Posterior vena cava (tissue), 2 donors: ENCODE results near the gene PREX1. TPM values are rescaled to one million over a fixed set of nuclear protein-coding genes. Genes with fewer than 3 reads are reported as not detected.
"Not testable (repeated sequence)": the region's sequence is repeated elsewhere in the genome, so short reads cannot be mapped to it uniquely, and the experiment has no call there.

Source experiments
- DNase-seq: peaks from one replicate; pipeline ENCODE4 v3.0.0-alpha.2; 2020; ENCODE audit warnings: low spot score
- intact Hi-C, 2 donors: fragments of 100-400 bp; cut with DNase I; formaldehyde crosslinking; loops; one replicate each; pipeline versions ENCODE4 v1.14.1 to v1.14.2; 2022 to 2023
- total RNA-seq, 2 donors: library from RNA; stranded (reverse); fragmentation: NEBNext Ultra II Directional; extraction: Animal tissue kit (Norgen Biotek cat#: 25700); gene quantifications; one replicate each; pipeline ENCODE4 v1.2.1, GENCODE V29; 2021
- donor health status: DM: yes; HTN: yes; CAD: no.
- donor health status: DM: yes; HTN: yes; CAD: no.

PREX1 gene
- total RNA-seq, 2 donors from 2014 or later, result 16.9 to 22.0 TPM

GRCh38 chr20:48816282-48817205, 11.3 kb downstream of the PREX1 start:
- DNase-seq, result peak; percentile 5
- intact Hi-C loops, result no loop called here

DNA sequence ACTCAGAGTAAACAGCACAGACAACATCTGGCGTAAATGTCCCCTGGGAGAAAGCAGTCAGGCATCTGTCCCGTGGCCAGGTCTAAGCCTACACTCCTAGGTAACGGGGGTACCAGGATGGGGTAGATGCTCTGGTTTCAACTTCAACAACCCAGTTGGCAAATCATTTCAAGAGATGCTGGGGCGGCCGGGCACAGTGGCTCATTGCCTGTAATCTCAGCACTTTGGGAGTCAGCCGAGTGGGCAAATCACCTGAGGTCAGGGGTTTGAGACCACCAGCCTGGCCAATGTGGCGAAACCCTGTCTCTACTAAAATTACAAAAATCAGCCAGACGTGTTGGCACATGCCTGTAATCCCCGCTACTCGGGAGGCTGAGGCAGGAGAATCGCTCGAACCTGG, 12.3 kb downstream of the PREX1 start:
- no peak for DNase-seq
- intact Hi-C loops, result no loop called here

- no peak for DNase-seq
Measured at GRCh38 chr20:48814633-48815032, 13.2 kb downstream of the PREX1 start.

GRCh38 chr20:48813930-48814546, 13.8 kb downstream of the PREX1 start:
- DNase-seq, result no peak
- intact Hi-C loops, result no loop called here

More at GRCh38 chr20:48814633-48815032, 13.2 kb downstream of the PREX1 start:
- intact Hi-C loops, result no loop called here

DNA sequence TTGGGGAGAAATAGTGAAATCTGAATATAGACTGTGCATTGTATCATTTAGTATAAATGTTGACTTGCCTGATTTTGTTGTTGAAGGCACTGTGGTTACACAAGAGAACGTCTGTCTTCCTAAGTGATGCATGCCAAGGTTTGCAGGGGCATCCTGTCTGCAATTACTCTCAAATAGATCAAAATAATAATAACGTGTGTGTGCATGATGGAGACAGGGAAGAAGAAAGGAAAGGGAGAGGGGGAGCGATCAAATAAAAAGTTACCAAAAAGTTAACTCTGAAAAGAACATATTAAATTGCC, 14.4 kb downstream of the PREX1 start:
- intact Hi-C loops, result no loop called here
- DNase-seq, result no peak

DNA sequence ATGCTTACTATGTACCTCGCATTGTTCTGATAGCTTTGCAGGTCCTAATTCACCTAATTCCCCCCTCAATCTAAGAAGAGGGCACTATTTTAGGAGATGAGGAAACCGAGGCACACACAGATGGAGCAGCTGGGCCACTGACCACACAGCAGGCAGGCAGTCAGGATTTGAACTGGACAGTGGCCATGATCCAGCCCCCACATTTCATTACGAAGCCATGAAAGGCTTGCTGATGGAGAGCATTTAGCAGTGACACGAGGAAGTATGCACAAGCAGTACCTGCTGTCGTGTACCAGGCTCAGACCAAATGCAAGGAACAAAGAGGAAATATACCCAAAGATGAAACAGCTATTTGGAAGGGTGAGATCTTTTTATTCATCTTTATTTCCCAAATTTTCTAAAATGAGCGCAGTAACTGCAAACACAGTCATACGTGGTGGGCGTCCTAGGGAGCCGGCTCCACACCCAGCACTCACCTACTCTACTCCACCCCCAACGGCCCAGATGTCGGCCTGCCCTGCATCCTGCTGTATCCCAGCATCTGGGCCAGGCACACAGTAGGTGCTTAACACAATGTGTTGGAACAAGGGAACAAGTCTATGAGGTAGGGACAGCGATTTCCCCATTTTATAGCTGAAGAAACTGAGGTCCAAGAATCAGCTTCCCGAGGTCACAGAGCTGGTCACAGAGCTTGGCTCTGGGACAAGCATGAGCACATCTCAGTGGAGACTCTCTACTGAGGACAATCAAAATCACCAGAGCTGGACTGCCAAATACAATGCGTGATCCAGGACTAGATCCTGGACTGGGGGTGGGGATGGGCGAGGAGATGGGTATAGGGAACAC, 15.0 kb downstream of the PREX1 start:
- DNase-seq, result no peak
- intact Hi-C loops, result no loop called here

- DNase-seq, intact Hi-C loops: not testable (repeated sequence)
Measured at GRCh38 chr20:48812114-48812513, 15.7 kb downstream of the PREX1 start.

DNA sequence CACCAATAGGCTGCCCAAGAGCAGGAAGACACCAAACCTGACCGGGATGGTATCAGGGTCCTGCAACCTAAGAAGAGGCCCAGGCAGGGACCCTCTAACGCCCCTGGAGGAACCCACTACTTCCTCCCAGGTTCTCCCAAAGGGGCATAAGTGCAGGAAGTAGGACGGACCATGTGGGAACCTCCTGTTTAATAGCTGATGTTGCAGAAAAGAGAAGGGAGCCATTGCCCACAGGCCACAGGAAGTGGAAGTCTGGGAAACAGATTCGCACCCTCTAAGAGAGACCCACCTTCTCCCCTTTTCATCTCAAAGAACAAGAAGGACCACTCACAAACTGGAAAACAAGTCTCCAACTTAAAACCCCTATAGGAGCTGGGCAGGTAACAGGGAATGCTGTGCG, 18.1 kb downstream of the PREX1 start:
- DNase-seq, result no peak
- intact Hi-C loops, result no loop called here

DNA sequence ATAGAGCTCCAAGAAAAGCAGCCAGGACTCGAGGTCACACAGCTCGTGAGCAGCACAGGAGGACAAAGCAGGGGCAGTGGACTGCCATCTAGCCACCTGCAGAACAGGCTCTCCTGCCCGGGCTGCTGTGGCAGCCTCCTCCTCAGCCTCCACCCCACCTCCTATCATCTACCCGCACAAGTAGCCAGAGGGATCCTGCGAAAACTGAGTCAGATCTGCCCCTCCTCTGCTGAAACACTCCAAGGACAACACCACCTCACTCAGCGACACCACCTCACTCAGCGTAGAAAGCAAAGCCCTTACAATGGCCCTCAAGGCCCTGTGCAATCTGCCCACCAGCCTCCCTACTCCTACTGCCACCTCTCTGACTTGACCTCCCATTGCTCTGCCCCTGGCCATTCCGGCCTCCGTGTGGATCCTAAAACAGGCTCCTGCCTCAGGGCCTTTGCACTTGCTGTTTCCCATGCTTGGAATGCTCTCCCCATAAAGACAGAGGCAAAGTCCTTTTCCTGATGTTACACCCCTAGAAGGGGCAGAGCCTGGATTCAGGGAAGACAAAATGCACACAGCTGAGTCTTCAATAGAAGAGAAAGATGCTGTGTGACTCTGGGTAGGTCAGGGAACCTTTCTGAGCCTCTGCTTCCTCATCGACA, 19.3 kb downstream of the PREX1 start:
- DNase-seq, result no peak
- intact Hi-C loops, result no loop called here

- no peak for DNase-seq
- intact Hi-C loops, result no loop called here
Measured at GRCh38 chr20:48807586-48808381, 20.0 kb downstream of the PREX1 start.

DNA sequence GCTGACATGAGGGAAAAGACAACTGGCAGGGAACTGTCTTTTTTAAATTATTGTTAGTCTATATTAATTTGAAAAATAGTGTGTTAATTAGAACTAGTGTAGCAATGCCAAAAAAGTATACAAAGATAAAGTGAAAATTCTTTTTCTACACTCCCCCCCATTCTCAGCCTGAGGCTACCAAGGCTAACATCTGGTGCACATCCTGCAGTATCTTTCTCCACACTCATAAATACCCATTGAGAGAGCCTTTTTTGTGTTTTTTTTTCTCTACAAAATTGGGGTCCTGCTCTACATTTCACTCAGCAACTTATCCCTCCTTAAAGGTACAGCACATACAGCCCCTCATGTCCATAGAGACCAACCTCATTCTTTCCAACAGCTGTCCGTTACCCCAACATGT, 20.7 kb downstream of the PREX1 start:
- no peak for DNase-seq
- intact Hi-C loops, result no loop called here

- intact Hi-C loops, result no loop called here
Measured at GRCh38 chr20:48805716-48806115, 22.1 kb downstream of the PREX1 start.

DNA sequence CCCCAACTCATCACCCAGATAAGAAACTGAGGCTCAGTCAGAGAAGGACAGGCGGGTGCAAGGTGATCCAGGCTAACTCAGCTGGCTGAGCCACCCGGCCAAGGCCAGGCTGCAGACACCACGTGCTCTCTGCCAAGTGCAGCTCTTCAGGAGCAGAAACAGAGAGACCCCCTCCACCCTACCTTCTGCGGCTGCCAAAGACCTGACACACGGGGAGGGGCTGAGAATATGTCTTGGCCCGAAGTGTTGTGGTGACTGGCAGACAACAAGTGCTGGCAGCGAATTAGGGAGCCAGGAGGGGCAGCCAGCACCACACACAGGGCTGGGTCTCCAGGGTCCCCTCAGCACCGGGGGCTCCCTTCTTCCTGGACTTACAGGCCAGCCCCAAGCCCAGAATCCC, 22.5 kb downstream of the PREX1 start:
- DNase-seq, result no peak
- intact Hi-C loops, result no loop called here

More at GRCh38 chr20:48805716-48806115, 22.1 kb downstream of the PREX1 start:
- no peak for DNase-seq

- DNase-seq, result peak; percentile 62
Measured at GRCh38 chr20:48804300-48804980, 23.4 kb downstream of the PREX1 start.

DNA sequence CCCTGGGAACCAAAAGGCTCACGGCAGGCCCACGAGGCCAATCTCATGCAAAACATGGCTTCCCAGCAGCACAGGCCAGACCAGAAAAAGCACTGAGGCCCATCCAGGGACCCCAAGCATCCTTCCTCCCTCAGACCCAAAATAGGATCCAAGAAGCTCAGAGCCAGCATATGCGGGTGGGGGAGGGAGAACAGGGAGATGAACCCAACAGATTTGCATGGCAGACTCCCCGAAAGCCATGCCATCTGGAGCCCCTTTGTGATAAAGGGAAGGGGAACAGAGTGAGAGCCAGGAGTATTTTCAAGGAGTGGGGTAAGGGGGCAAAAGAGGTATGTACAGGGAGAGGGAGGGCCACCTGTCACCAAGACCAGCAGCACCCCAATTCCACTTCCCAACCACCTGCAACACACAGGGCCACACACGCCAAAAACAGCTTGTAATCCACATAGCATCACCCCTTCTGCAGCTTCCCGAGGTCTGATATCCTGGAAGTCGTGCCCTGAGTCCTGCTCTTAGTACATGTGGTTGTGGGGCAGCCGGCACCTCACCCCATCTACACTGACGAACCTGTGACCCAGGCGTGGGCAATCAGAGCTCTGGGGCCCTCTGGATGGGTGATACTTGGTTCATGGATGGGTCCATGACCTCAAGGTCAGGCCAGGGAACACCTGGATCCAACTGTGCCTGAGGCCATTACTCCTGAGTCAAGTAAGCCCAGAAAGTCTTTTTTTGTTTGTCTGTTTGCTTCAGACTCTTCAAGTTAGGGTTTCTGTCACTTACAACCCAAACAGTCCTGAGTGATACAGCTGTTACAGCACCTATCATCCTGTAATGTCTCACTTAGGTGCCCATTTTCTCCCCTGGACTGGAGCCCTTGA, 24.4 kb downstream of the PREX1 start:
- intact Hi-C loops, result no loop called here
- DNase-seq, result no peak

More at GRCh38 chr20:48804300-48804980, 23.4 kb downstream of the PREX1 start:
- intact Hi-C loops, result no loop called here

GRCh38 chr20:48802647-48803046, 25.2 kb downstream of the PREX1 start:
- no peak for DNase-seq
- intact Hi-C loops, result no loop called here

GRCh38 chr20:48802216-48802615, 25.6 kb downstream of the PREX1 start:
- intact Hi-C loops, result no loop called here
- no peak for DNase-seq
